ENCODE measurements around the gene CFP.

CFP gene

GRCh38 chrX:47620303-47620685, 9.4 kb downstream of the CFP start:
- Histone ChIP-seq H3K4me3 (replicated peaks; ENCODE audit: insufficient read depth, low read length) (no peak overlapping the region), H3K27me3 (ENCODE audit: insufficient read depth, poor library complexity, severe bottlenecking) (no peaks in the 10 kb centered on the region), H3K27ac (replicated peaks) (no peak overlapping the region)
- no peak for DNase-seq (ENCODE audit: low read depth in 1 of 2, low spot score in 1 of 2)
- TF ChIP-seq POLR2AphosphoS5 (IDR thresholded peaks at IDR 0.05; ENCODE audit: low read depth) (no peak), GABPA (IDR thresholded peaks at IDR 0.05; ENCODE audit: low read depth) (no peak), SPI1 (IDR thresholded peaks at IDR 0.05; ENCODE audit: borderline replicate concordance, low read depth) (no peak)
- TF ChIP-seq, protein P1, sequence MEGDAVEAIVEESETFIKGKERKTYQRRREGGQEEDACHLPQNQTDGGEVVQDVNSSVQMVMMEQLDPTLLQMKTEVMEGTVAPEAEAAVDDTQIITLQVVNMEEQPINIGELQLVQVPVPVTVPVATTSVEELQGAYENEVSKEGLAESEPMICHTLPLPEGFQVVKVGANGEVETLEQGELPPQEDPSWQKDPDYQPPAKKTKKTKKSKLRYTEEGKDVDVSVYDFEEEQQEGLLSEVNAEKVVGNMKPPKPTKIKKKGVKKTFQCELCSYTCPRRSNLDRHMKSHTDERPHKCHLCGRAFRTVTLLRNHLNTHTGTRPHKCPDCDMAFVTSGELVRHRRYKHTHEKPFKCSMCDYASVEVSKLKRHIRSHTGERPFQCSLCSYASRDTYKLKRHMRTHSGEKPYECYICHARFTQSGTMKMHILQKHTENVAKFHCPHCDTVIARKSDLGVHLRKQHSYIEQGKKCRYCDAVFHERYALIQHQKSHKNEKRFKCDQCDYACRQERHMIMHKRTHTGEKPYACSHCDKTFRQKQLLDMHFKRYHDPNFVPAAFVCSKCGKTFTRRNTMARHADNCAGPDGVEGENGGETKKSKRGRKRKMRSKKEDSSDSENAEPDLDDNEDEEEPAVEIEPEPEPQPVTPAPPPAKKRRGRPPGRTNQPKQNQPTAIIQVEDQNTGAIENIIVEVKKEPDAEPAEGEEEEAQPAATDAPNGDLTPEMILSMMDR (IDR thresholded peaks at IDR 0.05; ENCODE audit: insufficient read depth, low read length): no peak
- TF ChIP-seq, protein P2, sequence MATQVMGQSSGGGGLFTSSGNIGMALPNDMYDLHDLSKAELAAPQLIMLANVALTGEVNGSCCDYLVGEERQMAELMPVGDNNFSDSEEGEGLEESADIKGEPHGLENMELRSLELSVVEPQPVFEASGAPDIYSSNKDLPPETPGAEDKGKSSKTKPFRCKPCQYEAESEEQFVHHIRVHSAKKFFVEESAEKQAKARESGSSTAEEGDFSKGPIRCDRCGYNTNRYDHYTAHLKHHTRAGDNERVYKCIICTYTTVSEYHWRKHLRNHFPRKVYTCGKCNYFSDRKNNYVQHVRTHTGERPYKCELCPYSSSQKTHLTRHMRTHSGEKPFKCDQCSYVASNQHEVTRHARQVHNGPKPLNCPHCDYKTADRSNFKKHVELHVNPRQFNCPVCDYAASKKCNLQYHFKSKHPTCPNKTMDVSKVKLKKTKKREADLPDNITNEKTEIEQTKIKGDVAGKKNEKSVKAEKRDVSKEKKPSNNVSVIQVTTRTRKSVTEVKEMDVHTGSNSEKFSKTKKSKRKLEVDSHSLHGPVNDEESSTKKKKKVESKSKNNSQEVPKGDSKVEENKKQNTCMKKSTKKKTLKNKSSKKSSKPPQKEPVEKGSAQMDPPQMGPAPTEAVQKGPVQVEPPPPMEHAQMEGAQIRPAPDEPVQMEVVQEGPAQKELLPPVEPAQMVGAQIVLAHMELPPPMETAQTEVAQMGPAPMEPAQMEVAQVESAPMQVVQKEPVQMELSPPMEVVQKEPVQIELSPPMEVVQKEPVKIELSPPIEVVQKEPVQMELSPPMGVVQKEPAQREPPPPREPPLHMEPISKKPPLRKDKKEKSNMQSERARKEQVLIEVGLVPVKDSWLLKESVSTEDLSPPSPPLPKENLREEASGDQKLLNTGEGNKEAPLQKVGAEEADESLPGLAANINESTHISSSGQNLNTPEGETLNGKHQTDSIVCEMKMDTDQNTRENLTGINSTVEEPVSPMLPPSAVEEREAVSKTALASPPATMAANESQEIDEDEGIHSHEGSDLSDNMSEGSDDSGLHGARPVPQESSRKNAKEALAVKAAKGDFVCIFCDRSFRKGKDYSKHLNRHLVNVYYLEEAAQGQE (IDR thresholded peaks at IDR 0.05; ENCODE audit: insufficient replicate concordance, low read depth): no peak

DNA sequence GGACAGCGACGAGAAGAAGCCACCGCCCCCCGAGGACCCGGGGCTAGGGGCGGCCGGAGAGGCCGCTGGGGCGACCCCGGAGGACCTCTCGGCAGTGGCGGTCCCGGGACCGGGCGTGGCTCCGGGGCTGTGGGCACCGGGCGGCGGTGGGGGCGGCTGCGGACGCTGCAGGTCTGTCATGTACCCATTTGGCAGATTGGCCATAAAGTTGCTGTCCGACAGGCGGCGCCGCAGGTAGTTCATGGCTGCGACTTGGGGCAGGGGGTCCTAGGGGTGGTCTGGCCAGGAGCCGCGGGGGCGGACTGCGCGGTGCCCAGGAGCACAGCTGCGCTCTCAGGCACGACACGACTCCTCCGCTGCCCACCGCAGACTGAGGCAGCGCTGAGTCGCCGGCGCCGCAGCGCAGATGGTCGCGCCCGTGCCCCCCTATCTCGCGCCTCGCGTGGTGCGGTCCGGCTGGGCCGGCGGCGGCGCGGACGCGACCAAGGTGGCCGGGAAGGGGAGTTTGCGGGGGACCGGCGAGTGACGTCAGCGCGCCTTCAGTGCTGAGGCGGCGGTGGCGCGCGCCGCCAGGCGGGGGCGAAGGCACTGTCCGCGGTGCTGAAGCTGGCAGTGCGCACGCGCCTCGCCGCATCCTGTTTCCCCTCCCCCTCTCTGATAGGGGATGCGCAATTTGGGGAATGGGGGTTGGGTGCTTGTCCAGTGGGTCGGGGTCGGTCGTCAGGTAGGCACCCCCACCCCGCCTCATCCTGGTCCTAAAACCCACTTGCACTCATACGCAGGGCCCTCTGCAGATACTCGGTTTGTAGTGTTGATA, 10.0 kb downstream of the CFP start, which contains the start of gene SYN1:
Gene SYN1 (minus strand): TSS at position 372 of the 817 bp plus-strand sequence. CDS start 129 bp downstream, at position 243.
- peak; percentile 48 to 60 for DNase-seq (ENCODE audit: low read depth in 1 of 2, low spot score in 1 of 2)
- TF ChIP-seq, protein P1 (IDR thresholded peaks at IDR 0.05; ENCODE audit: insufficient read depth, low read length): no peak
- TF ChIP-seq, protein P2 (IDR thresholded peaks at IDR 0.05; ENCODE audit: insufficient replicate concordance, low read depth): peak; percentile 97
- Histone ChIP-seq H3K27me3 (ENCODE audit: insufficient read depth, poor library complexity, severe bottlenecking) (no peaks in the 10 kb centered on the region), H3K4me3 (replicated peaks; ENCODE audit: insufficient read depth, low read length) (peak within 1 kb of the TSS; percentile 41), H3K27ac (replicated peaks) (no peak within 1 kb of the TSS)

GRCh38 chrX:47618923-47619485, 10.7 kb downstream of the CFP start:
- Histone ChIP-seq H3K4me3 (replicated peaks; ENCODE audit: insufficient read depth, low read length) (no peak overlapping the region), H3K27ac (replicated peaks) (no peak overlapping the region), H3K27me3 (ENCODE audit: insufficient read depth, poor library complexity, severe bottlenecking) (no peaks in the 10 kb centered on the region)
- DNase-seq (ENCODE audit: low read depth in 1 of 2, low spot score in 1 of 2): no peak
- TF ChIP-seq, protein P2 (IDR thresholded peaks at IDR 0.05; ENCODE audit: insufficient replicate concordance, low read depth): peak; percentile 58
- TF ChIP-seq POLR2AphosphoS5 (IDR thresholded peaks at IDR 0.05; ENCODE audit: low read depth): no peak
